Activated naive CD4-positive, alpha-beta T cell (primary cell): ENCODE results near the gene RAD23B.

ENCODE experiments used
- DNase-seq, 4 experiments: peaks; one replicate each; lab custom pipeline; 2025; lab: John Stamatoyannopoulos, UW

The RAD23B gene

GRCh38 chr9:107378006-107378405 lies 94.9 kb downstream of the RAD23B start:
- DNase-seq, result no peak
